Aorta (tissue), 5 donors: ENCODE data around the gene SLC49A4. TPM values are rescaled to one million over a fixed set of nuclear protein-coding genes. Genes with fewer than 3 reads are reported as not detected.

ENCODE experiments used
- ATAC-seq: fragments of 200-7000 bp; cut with Tn5 transposase; one replicate; pipeline ENCODE4 v1.9.1; 2022; ENCODE audit warnings: moderate library complexity; ENCODE audit not compliant: low FRiP score
- DNase-seq, 2 donors: peaks; one replicate each; pipeline ENCODE4 v3.0.0-alpha.2; 2020
- H3K27ac ChIP-seq, 2 donors: one replicate each; pipeline ENCODE4 v1.5.1; 2013; ENCODE audit warnings: low read length in 2 of 2, mild to moderate bottlenecking in 2 of 2, moderate library complexity in 2 of 2, control low read depth in 1 of 2, inconsistent platforms in 1 of 2, low read depth in 1 of 2
- H3K27me3 ChIP-seq, 2 donors: one replicate each; pipeline ENCODE4 v1.6.1; 2013; ENCODE audit warnings: control low read depth in 1 of 2, low read length in 1 of 2, mild to moderate bottlenecking in 1 of 2, moderate library complexity in 1 of 2; ENCODE audit not compliant: insufficient read depth in 2 of 2, control insufficient read depth in 1 of 2
- H3K36me3 ChIP-seq, 2 donors: one replicate each; pipeline ENCODE4 v1.6.1; 2013; ENCODE audit warnings: control low read depth in 1 of 2, low read length in 1 of 2, mild to moderate bottlenecking in 1 of 2; ENCODE audit not compliant: insufficient read depth in 2 of 2, control insufficient read depth in 1 of 2
- H3K4me1 ChIP-seq, 2 donors: one replicate each; pipeline ENCODE4 v1.6.1; 2013; ENCODE audit warnings: low read length in 2 of 2, control low read depth in 1 of 2, mild to moderate bottlenecking in 1 of 2, moderate library complexity in 1 of 2; ENCODE audit not compliant: insufficient read depth in 2 of 2, control insufficient read depth in 1 of 2
- H3K4me3 ChIP-seq, 2 donors: one replicate each; pipeline ENCODE4 v1.5.1; 2013; ENCODE audit warnings: low read length in 2 of 2, control low read depth in 1 of 2, mild to moderate bottlenecking in 1 of 2
- H3K9me3 ChIP-seq: one replicate; pipeline ENCODE4 v1.6.1; 2013; ENCODE audit warnings: mild to moderate bottlenecking, low read length; ENCODE audit not compliant: control insufficient read depth
- WGBS, 2 donors: extraction: QIAGEN DNeasy Blood & Tissue Kit; methylation state at CpG; one replicate each; pipeline ENCODE4 v1.1.7; 2013; 5-methylcytosine and 5-hydroxymethylcytosine counted together
- intact Hi-C, 2 donors: fragments of 100-400 bp; cut with DNase I; formaldehyde crosslinking; loops; one replicate each; pipeline versions ENCODE4 v1.14.2 to v1.15.0; 2022
- polyA plus RNA-seq, 2 donors: library from polyadenylated mRNA; stranded (reverse); fragments of 200-250 nt; gene quantifications; one replicate each; pipeline ENCODE4 v1.2.3, GENCODE V29; 2013
- total RNA-seq, 2 donors: library from RNA; stranded (reverse); fragmentation: NEBNext Ultra II Directional; extraction: Animal tissue kit (Norgen Biotek cat#: 25700); gene quantifications; one replicate each; pipeline ENCODE4 v1.2.1, GENCODE V29; 2021
- donor health status: healthy with polysubstance abuse.
- donor health status: Bipolar disorder and iron deficiency.
- donor health status: DM: no; HTN: no; CAD: no.
- donor health status: DM: no; HTN: no; CAD: no.
- donor health status: DM: yes; HTN: yes; CAD: no.

The SLC49A4 gene
- total and polyA plus RNA-seq, 4 donors = 3.1 to 13.4 (median 8.6) TPM

DNA sequence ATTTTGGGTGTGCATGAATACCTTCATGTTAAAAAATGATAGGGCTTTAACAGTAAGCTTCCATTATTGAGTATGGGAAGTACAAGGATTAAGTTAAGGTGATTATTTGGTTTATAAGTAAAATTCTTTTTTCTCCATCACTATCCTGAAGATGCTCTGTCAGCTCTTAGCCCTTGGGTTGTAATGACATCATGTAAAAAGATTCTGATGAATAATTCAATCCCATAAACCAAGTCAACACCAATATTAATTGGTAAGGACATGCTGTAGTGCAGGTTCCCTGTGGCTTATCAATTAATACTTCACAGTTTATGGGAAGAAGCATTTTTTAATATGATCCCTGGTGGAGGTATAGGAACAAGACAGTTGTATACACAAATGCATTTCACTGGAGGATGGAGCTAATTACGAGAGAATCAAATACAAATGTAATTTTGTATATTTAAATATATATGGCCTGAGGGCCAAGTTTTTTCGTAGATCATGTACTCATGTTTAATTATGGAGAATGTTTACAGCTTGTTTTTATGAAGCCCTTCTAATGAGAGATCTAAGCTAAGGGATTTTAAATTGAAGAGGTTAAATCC, 87.6 kb downstream of the SLC49A4 start:
- intact Hi-C loops = no loop called here

DNA sequence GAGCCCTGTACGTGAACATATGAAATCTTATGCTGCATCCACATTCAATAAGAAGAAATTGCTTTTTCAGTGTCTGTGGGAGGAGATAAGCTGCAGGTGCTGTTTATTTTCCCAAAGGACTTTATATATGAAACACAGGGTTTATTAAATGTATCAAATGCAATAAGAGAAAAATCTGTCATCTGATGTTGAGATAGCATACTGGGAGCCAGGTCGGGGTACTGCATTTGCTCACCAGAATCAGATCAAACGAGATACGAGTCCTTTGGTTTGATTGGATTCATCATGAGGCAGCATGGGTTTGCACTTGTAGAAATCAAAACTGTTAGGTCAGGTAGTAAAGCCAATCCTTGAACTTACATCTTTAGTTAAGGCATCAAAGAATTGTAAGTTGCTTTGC, 91.4 kb downstream of the SLC49A4 start:
- WGBS, 2 donors = 95 to 96% methylated on average over 4 of the region's 4 CpGs

More for the DNA sequence above, 87.6 kb downstream of the SLC49A4 start:
- H3K27ac ChIP-seq = no peak overlapping the region
- no peaks in the 10 kb centered on the region for H3K27me3 ChIP-seq
- no peaks in the 10 kb centered on the region for H3K4me1 ChIP-seq
- no peak for DNase-seq
- peaks cover 0 to 2% of the 10 kb centered on the region in 2 donors for H3K36me3 ChIP-seq
- no peaks in the 10 kb centered on the region for H3K9me3 ChIP-seq
- no peak overlapping the region for H3K4me3 ChIP-seq
- no peak for ATAC-seq
- 93 to 95% methylated on average over 2 of the region's 2 CpGs for WGBS, 2 donors

DNA sequence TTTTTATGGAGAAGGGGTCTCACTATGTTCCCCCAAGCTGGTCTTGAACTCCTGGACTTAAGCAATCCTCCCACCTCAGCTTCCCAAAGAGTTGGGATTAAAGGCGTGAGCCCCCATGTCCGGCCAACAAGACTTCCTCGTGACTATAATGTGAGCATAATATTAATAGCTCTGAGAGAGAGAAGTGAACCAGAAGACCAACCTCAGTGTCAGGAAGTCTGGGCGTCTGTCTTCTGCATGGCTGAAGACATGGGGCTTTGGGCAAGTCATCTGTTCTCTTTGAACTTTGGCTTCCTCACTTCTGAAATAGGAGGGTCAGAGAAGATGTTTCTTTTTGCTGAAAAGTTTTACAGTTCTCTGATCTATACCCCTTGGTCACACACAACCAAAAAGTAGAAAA, 92.1 kb downstream of the SLC49A4 start:
- Histone ChIP-seq H3K27me3 (peaks cover 0 to 1% of the 10 kb centered on the region in 2 donors), H3K27ac (no peak overlapping the region), H3K36me3 (no peaks in the 10 kb centered on the region), H3K9me3 (no peaks in the 10 kb centered on the region), H3K4me3 (no peak overlapping the region), H3K4me1 (peaks cover 0 to 4% of the 10 kb centered on the region in 2 donors)
- DNase-seq (no peak), ATAC-seq (no peak)
- intact Hi-C loops = no loop called here
- 90 to 91% methylated on average over 4 of the region's 4 CpGs for WGBS, 2 donors

More for the DNA sequence above, 91.4 kb downstream of the SLC49A4 start:
- Histone ChIP-seq H3K27me3 (peaks cover 0 to 1% of the 10 kb centered on the region in 2 donors), H3K9me3 (no peaks in the 10 kb centered on the region), H3K36me3 (no peaks in the 10 kb centered on the region), H3K4me3 (no peak overlapping the region), H3K4me1 (peaks cover 0 to 4% of the 10 kb centered on the region in 2 donors), H3K27ac (no peak overlapping the region)
- intact Hi-C loops = no loop called here
- no peak for DNase-seq
- ATAC-seq = no peak

DNA sequence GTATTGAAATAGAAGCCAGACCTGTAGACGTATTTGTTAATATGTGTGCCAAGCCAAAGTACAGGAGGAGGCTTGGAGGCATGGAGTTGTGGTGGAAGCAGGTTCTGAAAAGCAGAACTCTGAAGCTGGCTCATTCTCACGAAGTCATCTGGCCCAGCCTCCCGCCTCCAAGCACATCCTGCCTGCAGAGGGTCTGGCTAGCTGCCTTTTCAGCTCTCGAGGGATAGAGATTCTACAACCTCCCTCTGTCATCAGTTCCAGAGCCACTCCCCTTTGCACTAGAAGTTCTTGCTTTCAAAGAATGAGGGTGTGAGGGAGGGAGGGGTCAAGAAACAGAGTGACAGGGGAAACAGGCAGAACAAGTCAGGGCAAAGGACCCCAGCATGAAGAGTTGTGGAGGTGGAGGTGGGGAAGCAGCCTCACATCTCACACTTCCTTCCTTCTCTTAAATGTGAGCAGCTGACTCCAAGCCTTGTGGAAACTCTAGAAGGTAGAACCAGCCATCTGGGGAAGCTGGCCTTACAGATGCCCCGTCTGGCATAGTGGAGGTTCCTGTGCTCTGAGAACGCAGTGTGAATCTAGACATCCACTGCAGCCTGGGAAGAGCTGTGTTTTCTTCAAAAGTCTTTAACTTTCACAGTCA, 95.3 kb downstream of the SLC49A4 start:
- DNase-seq = peak in 1 of 2 donors; percentile 85
- no peaks in the 10 kb centered on the region for H3K9me3 ChIP-seq
- H3K4me3 ChIP-seq = no peak overlapping the region
- ATAC-seq = peak; percentile 74
- H3K4me1 ChIP-seq = peaks cover 0 to 4% of the 10 kb centered on the region in 2 donors
- H3K36me3 ChIP-seq = no peaks in the 10 kb centered on the region
- peaks cover 0 to 1% of the 10 kb centered on the region in 2 donors for H3K27me3 ChIP-seq
- intact Hi-C loops = no loop called here
- 7 to 8% methylated on average over 5 to 6 of the region's 6 CpGs for WGBS, 2 donors
- H3K27ac ChIP-seq = no peak overlapping the region

DNA sequence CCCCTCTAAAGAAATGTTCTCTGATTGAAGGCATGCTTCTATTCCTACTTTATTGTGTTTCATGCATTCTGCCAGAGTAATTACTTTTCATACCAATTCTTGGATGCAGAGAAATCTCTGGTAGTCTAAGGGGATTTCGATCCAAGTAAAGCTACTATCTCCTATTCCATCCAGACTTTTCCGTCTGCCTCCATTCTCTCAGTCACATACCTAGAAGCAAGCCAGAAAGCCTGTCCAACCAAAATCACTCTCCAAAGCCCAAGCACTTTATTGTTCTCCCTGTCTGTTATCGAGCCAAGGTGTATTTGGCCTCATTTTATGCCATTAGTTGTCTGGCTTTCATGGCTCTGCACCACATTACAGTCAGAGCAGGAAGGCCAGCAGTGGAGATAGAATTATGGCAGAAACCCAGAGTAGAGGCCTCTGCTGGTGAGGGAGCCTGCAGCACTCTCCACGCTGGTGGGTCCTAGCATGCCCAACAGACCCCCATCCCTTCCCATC, 95.9 kb downstream of the SLC49A4 start:
- no peaks in the 10 kb centered on the region for H3K36me3 ChIP-seq
- no peak overlapping the region for H3K4me3 ChIP-seq
- peaks cover 0 to 4% of the 10 kb centered on the region in 2 donors for H3K4me1 ChIP-seq
- no peak for DNase-seq
- no peak overlapping the region for H3K27ac ChIP-seq
- ATAC-seq = no peak
- peaks cover 0 to 1% of the 10 kb centered on the region in 2 donors for H3K27me3 ChIP-seq
- no peaks in the 10 kb centered on the region for H3K9me3 ChIP-seq
- intact Hi-C loops = no loop called here
- WGBS, 2 donors = 8 to 17% methylated on average over 4 of the region's 4 CpGs

DNA sequence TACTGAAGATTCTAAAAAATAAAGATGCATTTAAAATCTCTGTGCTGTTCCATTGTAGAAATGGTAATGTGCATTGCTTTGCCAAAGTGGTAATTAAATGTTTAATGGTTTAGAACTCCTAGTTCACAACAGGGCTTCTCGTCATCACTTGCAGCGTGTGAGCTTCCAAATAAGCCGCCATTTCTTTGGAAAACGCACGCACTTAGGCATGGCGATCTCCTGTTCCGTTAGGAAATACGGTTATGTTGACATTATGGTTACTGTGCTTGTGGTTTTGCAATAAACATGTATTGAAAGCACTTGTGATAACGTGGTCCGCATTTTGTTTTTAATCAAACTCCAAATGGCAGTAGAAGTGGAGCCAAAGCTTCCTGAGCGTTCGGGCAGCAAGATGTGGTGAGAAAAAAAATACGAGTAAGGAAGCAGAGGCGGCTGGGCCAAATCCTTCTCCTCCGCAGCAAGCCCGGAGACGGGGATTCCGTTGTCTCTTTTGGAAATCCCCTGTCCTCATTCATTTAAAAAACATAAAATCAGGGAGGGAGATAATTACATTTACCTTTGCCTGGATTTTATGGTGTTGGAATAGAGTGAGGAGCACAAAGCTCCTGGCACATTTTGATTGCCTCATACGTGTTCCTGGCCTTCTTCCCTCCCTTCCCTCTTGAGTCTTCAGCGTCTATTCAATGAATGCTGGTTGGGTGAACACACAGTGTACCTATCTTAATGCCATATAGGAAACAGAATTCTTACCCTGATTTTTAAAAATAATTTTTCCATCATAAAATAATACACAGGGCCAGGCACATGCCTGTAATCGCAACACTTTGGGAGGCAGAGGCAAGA, 97.5 kb downstream of the SLC49A4 start:
- Histone ChIP-seq H3K27ac (no peak overlapping the region), H3K9me3 (no peaks in the 10 kb centered on the region), H3K4me3 (no peak overlapping the region), H3K4me1 (peaks cover 0 to 4% of the 10 kb centered on the region in 2 donors), H3K27me3 (peaks cover 0 to 1% of the 10 kb centered on the region in 2 donors), H3K36me3 (no peaks in the 10 kb centered on the region)
- ATAC-seq = no peak
- WGBS, 2 donors = 95 to 96% methylated on average over 21 of the region's 21 CpGs
- DNase-seq = no peak
- intact Hi-C loops = no loop called here

DNA sequence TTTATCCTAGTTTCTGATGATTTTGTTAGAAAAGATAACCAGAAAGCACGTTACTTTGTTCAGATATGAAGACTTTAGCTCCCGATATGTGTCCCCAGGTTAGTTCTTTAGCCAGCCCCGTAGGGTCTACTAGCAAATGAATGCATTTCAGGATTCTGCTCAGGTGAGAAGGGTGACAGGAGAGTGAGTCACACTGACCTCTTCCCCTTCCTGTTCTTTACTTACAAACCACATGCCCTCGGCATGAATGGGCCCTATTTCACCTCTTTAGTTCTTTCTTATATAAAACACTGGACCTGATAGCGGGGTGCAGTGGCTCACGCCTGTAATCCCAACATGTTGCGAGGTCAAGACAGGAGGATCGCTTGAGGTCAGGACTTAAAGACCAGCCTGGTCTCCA, 98.4 kb downstream of the SLC49A4 start:
- H3K4me3 ChIP-seq = no peak overlapping the region
- intact Hi-C loops = no loop called here
- WGBS, 2 donors = 94 to 95% methylated on average over 8 of the region's 8 CpGs
- ATAC-seq = no peak
- DNase-seq = no peak
- no peaks in the 10 kb centered on the region for H3K36me3 ChIP-seq
- H3K9me3 ChIP-seq = no peaks in the 10 kb centered on the region
- peaks cover 0 to under 1% of the 10 kb centered on the region in 2 donors for H3K27me3 ChIP-seq
- H3K4me1 ChIP-seq = peaks cover 0 to 4% of the 10 kb centered on the region in 2 donors
- H3K27ac ChIP-seq = no peak overlapping the region

DNA sequence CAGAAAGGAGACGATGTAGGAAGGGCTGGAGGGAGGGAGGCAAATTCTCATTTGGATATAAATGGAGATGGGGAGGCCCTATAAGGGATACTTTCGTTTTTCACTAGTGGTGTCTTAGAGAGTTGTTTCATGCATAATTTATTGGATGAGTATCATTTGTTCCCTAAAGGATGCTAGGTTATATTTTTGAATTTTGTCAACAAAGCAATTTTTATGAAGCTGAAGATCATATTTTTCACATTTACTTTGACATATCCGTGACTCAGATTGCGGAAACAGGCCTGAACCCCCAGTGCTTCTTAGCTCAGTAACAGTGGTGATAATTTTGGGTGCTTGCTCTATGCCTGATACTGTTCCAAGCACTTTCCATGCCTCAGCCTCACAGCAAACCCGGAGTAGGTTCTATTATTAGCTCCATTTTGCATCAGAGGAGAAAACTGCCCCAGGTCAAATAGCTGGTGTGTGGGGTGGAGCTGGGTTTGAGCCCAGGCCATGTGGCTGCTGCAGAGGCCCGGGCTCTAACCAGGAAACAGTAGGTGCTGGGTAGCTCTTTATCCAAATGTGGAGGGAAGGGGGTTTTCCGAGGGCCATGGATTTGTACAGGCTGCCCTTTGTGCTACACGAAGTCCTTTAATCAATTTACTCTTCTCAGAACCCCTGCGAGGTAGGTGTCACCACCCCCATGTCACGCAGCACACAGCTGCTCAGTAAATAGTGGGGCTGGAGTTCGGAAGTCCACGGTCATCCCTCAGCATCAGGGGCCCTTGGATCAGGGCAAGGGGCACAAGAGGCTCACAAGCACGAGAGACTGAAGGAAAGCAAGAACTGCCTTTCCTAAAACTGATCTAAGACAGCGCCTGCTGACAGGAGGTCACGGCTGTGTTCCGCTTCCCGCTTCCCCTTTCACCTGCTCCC, 99.1 kb downstream of the SLC49A4 start:
- DNase-seq = no peak
- WGBS, 2 donors = 70 to 71% methylated on average over 17 of the region's 17 CpGs

More for the DNA sequence above, 99.1 kb downstream of the SLC49A4 start:
- peaks cover 0 to 2% of the 10 kb centered on the region in 2 donors for H3K27me3 ChIP-seq
- H3K4me1 ChIP-seq = peaks cover 0 to 4% of the 10 kb centered on the region in 2 donors
- no peak overlapping the region for H3K27ac ChIP-seq
- no peaks in the 10 kb centered on the region for H3K36me3 ChIP-seq
- no peaks in the 10 kb centered on the region for H3K9me3 ChIP-seq
- ATAC-seq = no peak
- intact Hi-C loops = no loop called here
- no peak overlapping the region for H3K4me3 ChIP-seq
